NOMO-1 (cell line): ENCODE measurements around the gene SERPINE2.

ENCODE experiments used
- DNase-seq, 2 experiments: peaks; one replicate each; lab custom pipeline; 2025; ENCODE audit not compliant: unreplicated experiment in 2 of 2; lab: John Stamatoyannopoulos, UW

SERPINE2 gene

DNA sequence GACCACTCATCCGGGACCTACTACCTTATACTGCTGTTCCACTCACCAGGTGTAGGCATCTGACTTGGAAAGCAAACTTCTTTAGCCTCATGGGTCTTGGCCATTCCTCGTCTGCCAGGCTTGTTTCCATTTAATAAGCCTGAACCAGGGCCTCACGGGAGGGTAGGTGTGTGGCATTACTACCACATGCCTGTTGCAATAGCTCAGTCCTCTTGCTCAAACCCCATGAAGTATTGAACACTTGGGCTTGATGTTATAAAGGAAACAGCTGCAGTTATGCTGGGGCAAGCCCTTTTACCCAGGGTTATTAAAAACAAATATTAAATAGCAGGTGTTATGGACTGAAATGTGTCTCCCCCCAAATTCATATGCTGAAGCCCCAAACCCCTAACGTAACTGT, 60.6 kb downstream of the SERPINE2 start:
- DNase-seq: no peak

DNA sequence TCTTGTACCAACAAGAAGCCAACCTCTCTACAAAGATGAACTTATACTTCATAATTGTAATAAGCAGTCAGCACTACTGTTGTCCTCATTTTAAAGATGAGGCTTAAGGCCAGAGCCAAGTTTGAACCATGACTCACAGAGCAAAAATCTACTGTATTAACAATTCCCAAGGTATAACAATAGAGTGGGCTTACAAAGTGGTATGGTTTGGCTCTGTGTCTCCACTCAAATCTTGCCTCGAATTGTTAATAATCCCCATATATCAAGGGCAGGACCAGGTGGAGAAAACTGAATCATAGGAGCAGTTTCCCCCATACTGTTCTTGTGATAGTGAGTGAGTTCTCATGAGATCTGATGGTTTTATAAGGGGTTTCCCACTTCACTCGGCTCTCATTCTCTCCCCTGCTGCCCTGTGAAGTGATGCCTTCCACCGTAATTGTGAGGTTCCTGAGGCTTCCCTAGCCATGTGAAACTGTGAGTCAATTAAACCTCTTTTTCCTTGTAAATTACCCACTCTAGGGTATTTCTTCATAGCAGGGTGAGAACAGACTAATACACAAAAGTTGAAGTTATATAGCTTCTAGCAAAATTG, 62.4 kb downstream of the SERPINE2 start:
- no peak for DNase-seq

- no peak for DNase-seq
These were observed 65.5 kb downstream of the SERPINE2 start for GRCh38 chr2:223973606-223974005.

GRCh38 chr2:223972656-223973102, 66.4 kb downstream of the SERPINE2 start:
- no peak for DNase-seq

DNA sequence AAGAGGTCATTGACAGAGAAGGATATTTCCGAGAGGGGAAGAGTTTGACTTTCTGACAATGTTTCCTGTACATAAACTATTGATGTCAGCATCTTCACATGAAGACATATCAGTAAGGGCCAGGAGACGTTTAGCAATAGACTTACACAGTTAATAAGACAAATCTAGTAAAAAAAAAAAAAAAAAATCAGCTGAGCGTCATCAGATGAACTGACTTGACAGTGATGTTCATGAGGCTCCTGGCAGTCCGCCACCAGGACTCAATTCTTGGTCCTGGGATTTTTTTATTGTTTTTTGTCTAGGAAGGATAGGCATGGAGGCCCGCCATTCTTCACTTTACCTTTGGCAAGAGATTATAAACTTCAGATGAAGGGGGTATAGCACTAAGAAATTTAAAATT, 67.4 kb downstream of the SERPINE2 start:
- no peak for DNase-seq

DNA sequence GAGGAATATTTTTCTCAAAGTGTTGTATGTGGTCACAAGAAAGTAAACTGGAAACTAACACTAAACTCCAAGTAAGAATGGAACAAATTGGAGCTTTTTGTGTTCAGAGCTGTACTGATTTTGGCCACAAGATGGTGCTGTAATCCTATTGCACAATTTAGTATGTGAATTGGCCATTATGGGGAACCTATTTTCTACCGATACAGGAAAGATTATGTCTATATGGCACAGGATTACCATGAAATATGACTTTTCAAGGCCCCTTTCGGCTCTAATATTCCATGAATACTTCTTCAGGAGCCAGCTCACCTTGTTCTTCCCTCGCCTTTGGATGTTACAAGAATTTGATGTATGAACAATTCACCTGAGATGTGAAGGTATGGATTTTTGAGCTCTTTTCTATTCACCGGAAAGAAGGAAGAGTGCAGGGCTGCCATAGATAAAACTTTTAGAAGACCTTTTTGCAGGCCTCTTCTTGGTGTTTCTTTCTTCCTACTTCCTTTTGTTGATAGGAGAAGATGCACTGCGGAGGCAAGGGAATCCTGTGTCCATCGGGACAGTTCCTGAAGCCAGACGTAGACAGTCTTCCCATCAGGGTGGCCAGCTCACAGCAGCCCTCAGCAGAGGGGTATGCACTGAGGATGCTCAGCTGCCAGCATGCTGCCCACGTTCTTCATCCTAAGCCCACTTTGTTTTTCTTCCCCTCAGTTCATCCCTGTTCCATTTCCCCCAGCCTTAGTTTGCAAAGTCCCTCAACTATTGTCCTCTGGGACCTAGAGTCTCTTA, 68.5 kb downstream of the SERPINE2 start:
- DNase-seq: peak; percentile 25 to 65

DNA sequence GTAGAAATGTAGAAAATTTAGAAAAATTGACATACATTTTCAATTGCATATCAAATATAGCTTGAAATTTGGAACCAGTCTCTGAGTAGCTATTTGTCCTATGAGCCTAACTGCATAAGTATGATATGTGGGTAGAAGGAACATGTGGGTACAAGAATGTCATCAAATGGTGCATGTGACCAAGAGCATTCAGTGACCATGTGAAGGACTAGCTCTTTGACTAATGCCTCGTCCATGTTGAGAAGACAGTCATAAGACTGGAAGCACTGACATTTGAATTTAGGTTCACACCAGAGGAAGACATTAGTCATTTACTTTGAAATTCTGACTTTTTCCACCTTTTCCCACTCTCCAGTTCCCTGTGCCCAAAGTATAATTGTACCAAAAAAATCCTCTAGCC, 69.2 kb downstream of the SERPINE2 start:
- DNase-seq: no peak

- DNase-seq: no peak
These were observed 69.8 kb downstream of the SERPINE2 start for GRCh38 chr2:223969315-223969714.

GRCh38 chr2:223967981-223968380, 71.1 kb downstream of the SERPINE2 start:
- DNase-seq: no peak

DNA sequence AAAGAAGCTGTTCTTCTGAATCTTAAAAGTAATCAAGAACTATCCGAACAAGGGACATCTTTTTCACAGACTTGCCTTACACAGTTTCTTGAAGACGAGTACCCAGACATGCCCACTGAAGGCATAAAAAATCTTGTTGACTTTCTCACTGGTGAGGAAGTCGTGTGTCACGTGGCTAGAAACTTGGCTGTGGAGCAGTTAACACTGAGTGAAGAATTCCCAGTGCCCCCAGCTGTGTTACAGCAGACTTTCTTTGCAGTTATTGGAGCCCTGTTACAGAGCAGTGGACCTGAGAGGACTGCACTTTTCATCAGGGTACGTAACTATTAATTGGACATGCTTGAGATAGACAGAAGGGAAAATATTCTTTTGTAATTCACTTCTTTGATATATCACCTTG, 79.4 kb downstream of the SERPINE2 start:
- no peak for DNase-seq

DNA sequence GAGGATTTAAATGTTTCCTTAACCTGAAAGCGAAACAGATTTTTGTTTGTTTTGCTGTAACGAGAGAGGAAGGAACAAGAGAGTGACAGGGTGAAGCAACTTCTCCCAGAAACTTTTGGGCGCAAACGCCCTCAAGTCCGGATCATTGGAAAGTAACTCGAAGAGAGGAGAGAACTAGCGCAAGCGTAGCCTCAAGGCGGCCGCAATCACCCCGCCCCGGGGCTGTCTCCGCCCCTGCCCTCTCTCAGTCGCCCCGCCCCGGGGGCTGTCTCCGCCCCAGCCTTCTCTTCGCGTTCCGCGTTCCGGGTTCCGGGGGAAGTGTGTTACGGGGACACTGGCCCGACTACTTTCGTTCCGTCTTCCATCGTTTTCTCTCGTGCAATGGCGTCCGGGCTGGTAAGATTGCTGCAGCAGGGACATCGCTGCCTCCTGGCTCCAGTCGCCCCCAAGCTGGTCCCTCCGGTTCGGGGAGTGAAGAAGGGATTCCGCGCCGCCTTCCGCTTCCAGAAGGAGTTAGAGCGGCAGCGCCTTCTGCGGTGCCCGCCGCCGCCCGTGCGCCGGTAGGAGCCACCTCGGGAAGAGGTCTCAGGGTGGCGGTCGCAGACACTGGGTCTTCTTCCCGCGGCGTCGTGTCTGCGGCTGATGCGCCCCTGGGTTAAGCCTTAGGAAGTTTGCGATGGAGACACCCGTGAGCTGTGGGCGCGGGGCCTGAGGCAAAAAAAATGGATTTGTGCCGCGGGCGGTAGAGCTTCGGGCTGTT, 81.8 kb downstream of the SERPINE2 start, which contains the start of gene MRPL44:
TSS of gene MRPL44 (plus strand) at position 372 of the 760 bp plus-strand sequence. CDS start at position 382, 10 bp downstream.
- DNase-seq: peak; percentile 97 to 98

- no peak for DNase-seq
These were observed 82.8 kb downstream of the SERPINE2 start for GRCh38 chr2:223956300-223956699.

DNA sequence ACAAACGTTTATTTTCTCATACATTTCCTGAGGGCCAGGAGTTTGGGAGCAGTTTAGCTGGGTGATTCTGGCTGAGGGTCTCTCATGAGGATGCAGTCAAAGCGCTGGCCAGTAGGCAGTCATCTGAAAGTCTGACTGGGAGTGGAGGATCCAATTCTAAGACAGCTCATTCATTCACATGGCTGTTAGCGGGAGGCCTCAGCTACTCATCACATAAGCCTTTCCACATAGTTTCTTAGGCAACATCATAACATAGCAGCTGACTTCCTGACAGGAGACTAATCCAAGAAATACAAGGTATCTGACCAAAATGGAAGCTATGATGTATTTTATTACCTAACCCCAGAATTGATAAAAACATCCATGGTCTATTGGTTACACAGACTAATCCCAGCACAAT, 84.7 kb downstream of the SERPINE2 start:
- DNase-seq: no peak

- no peak for DNase-seq
These were observed 86.7 kb downstream of the SERPINE2 start for GRCh38 chr2:223952280-223952968.

DNA sequence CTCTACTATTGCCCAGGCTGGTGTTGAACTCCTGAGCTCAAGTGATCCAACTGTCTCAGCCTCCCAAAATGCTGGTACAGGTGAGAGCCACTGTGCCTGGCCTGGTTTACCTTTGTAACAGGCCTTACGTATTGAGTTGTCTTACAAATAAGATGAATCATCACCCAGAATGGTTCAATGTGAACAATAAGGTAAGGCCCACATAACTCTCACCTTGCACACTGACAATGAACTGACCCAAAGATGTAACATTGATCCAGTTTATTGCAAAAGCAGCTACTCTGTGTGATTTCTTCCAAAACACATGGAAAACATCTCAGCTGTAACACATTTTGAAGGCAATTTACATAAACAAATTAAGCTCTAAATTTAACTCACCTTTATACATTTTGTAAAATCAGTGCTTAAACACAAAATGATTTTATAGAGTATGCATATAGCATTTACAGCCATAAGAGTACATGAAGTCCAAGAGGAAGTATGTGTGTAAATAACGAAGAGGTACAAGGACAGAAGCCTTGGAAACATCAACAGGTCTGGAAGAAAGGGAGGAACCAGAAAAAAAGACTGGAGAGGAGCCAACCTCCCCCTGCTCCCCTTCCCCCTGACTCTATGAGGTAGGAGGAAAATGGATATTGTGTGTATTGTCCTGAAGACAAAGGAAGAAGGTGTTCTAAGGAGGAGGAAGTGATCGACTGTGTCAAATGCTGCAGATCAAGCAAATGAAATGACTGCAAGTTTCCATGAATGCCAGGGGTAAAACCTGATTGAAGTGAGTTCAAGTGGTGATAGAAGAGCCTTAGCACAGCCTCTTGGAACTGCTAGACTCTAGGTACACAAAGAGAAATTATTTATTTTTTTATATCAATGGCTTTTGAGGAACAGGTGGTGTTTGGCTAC, 88.4 kb downstream of the SERPINE2 start:
- no peak for DNase-seq

- no peak for DNase-seq
These were observed 89.7 kb downstream of the SERPINE2 start for GRCh38 chr2:223949241-223949840.

DNA sequence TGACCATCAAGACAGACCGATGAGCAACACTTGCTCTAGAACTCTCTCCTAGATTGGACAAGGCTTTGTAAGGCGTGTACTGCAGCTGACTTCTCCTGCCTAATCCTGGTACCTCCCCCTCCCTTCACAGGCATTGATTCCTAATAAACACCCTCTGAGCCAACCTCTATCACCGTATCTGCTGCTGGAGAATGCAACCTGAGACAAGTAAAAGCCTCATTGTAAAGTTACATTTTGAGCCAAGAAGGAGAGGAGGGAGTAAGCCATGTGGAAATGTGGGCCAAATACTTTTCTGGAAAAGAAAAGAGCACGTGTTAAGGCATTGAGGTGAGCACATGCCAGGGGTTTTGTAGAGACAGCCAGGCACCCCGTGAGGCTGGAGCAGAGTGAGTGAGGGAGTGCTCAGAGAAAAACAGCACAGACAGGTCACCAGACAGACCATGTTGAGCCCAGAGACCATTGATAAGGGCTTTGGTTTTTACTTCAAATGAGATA, 91.3 kb downstream of the SERPINE2 start:
- DNase-seq: no peak

DNA sequence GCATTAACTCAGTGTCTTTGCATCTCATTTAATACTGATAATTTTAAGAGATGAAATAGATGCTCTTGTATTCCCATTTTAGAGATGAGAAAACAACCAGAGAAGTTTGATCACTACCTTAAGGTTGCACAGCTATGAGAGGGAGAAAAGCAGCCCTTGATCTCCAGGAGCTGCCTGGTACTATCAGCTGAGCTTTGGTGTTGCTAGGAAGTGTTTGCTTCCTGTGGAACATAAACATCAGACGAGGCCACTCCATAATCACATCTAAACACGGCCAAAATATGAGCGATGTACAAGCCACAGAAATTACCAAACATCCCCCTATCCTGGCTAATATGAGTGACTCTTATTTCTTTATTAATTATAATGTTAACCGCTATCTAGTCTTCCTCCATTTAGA, 93.3 kb downstream of the SERPINE2 start:
- no peak for DNase-seq
